Esophagus (tissue), 2 donors: ENCODE measurements around the gene HS6ST1. TPM values are rescaled to one million over a fixed set of nuclear protein-coding genes. Genes with fewer than 3 reads are reported as not detected.

Experiments used
- H3K27ac ChIP-seq, 2 donors: one replicate each; pipeline ENCODE4 v1.5.1; 2013; ENCODE audit warnings: low read depth in 2 of 2, mild to moderate bottlenecking in 2 of 2, inconsistent platforms in 1 of 2, low read length in 1 of 2, moderate library complexity in 1 of 2
- H3K27me3 ChIP-seq, 2 donors: one replicate each; pipeline ENCODE4 v1.6.1; 2013; ENCODE audit warnings: low read length in 2 of 2, control low read depth in 1 of 2, mild to moderate bottlenecking in 1 of 2; ENCODE audit not compliant: insufficient read depth in 2 of 2, control insufficient read depth in 1 of 2
- H3K36me3 ChIP-seq, 2 donors: one replicate each; pipeline ENCODE4 v1.6.1; 2013; ENCODE audit warnings: low read length in 1 of 2; ENCODE audit not compliant: control insufficient read depth in 2 of 2, insufficient read depth in 2 of 2
- H3K4me1 ChIP-seq, 2 donors: one replicate each; pipeline ENCODE4 v1.6.1; 2013; ENCODE audit warnings: low read length in 1 of 2; ENCODE audit not compliant: control insufficient read depth in 2 of 2, insufficient read depth in 2 of 2
- H3K4me3 ChIP-seq, 2 donors: one replicate each; pipeline ENCODE4 v1.5.1; 2013; ENCODE audit warnings: low read length in 2 of 2, mild to moderate bottlenecking in 2 of 2, low read depth in 1 of 2, moderate library complexity in 1 of 2
- H3K9me3 ChIP-seq, 2 donors: one replicate each; pipeline ENCODE4 v1.6.1; 2013; ENCODE audit warnings: mild to moderate bottlenecking in 2 of 2, low read depth in 1 of 2, low read length in 1 of 2, moderate library complexity in 1 of 2; ENCODE audit not compliant: control insufficient read depth in 2 of 2, insufficient read depth in 1 of 2
- WGBS, 2 donors: extraction: QIAGEN DNeasy Blood & Tissue Kit; methylation state at CpG; one replicate each; pipeline ENCODE4 v1.1.7; 2013; 5-methylcytosine and 5-hydroxymethylcytosine counted together
- polyA plus RNA-seq, 2 donors: library from polyadenylated mRNA; stranded (reverse); fragments of 200-250 nt; gene quantifications; one replicate each; pipeline ENCODE4 v1.2.3, GENCODE V29; 2013
- donor health status: healthy with polysubstance abuse.
- donor health status: Bipolar disorder and iron deficiency.

HS6ST1 gene
- polyA plus RNA-seq, 2 donors, result 23.1 to 29.9 TPM

- peaks cover 0 to 17% of the 10 kb centered on the region in 2 donors for H3K36me3 ChIP-seq
- H3K27ac ChIP-seq, result no peak overlapping the region
- H3K4me3 ChIP-seq, result peak overlapping the region; percentile 64 to 86
- H3K9me3 ChIP-seq, result no peaks in the 10 kb centered on the region
- H3K27me3 ChIP-seq, result no peaks in the 10 kb centered on the region
- H3K4me1 ChIP-seq, result peaks cover 21 to 46% of the 10 kb centered on the region in 2 donors
- WGBS, 2 donors, result 28 to 29% methylated on average over 5 of the region's 5 CpGs
Measured at GRCh38 chr2:128316777-128317180, 1.9 kb downstream of the HS6ST1 start.

DNA sequence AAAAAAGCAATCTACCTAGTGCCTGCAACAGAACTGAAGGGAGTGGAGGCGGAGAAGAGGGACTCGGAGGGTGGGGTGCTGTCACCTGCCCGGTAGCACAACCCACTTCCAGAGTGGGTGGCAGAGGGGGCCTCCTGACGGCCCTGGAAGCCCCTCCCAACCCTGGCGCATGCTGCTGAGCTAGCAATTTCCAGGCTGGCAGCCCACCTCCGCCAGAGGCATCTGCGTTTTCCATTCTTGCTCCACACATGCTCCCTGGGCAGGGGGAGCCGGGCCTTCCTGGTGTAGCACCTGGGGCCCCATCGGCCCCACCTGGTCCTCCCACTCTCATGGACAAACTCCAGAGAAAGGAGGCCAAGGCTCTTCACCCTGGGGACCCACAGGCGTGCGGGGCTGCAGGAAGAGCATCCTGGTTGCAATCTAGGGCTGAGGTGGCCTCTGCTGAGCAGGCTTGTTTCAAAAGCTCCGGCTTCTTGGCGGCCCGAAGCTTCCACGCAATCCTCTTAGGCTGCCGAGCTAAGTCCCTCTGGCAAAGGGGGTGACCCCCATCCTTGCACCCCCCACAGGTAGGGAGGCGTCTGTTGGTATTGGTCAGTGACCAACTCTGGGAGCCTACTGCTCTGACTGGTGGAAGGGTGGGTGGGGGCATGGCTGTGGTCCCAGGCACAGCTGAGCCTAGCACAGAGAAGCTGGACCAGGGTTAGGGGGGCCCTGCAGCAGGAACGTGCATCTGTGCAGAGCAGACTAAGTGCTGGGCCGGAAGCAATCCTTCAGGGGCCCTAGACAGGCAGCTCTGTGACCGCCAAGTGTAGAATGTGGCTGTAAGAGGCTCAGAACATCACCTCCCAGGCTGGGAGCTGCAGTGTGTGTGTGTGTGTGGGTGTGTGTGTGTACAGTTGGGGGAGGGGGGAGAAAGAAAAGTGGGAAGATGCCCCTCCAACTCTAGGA, 2.6 kb downstream of the HS6ST1 start:
- Histone ChIP-seq H3K9me3 (no peaks in the 10 kb centered on the region), H3K4me1 (peaks cover 21 to 47% of the 10 kb centered on the region in 2 donors), H3K36me3 (peaks cover 0 to 17% of the 10 kb centered on the region in 2 donors), H3K27me3 (no peaks in the 10 kb centered on the region), H3K4me3 (peak overlapping the region; percentile 64 to 86), H3K27ac (peak overlapping the region in 1 of 2 donors; percentile 16)
- WGBS, 2 donors, result 45 to 55% methylated on average over 20 of the region's 20 CpGs

DNA sequence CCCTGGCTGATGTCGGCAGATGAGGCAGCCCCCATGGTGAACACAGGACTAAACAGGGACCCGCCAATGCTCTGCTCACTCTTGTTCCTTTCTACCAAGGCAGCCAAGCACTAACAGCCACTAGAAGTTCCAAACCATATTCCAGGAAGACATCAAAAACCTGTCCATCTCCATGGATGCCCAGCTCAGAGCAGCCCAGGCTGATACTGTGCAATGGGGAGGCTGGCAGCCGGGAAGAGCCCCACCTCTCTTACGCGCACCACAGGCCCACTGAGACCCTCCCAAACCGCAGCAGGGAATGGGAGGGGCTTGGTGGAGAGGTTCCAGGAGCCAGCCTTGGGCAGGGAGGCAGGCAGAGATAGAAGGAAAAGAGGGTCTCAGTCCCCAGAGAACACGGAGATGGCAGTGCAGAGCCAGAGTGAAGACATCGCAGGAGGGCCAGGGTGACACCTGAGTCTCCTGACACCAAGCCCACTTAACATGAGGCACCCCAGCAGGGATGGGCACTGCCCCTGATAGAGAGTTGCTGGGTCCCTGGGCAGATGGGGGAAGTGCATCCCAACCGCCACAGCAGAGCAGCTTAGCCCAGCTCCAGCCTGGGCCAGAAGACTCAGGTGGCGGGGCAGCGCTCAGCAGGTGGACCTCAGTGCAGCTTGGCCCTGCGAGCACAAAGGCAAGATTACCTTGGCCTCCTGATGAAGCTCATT, 3.4 kb downstream of the HS6ST1 start:
- Histone ChIP-seq H3K27me3 (no peaks in the 10 kb centered on the region), H3K27ac (no peak overlapping the region), H3K4me1 (peaks cover 21 to 48% of the 10 kb centered on the region in 2 donors), H3K36me3 (peaks cover 0 to 17% of the 10 kb centered on the region in 2 donors), H3K9me3 (no peaks in the 10 kb centered on the region), H3K4me3 (peak overlapping the region; percentile 64 to 86)
- WGBS, 2 donors, result 60 to 64% methylated on average over 12 of the region's 12 CpGs

DNA sequence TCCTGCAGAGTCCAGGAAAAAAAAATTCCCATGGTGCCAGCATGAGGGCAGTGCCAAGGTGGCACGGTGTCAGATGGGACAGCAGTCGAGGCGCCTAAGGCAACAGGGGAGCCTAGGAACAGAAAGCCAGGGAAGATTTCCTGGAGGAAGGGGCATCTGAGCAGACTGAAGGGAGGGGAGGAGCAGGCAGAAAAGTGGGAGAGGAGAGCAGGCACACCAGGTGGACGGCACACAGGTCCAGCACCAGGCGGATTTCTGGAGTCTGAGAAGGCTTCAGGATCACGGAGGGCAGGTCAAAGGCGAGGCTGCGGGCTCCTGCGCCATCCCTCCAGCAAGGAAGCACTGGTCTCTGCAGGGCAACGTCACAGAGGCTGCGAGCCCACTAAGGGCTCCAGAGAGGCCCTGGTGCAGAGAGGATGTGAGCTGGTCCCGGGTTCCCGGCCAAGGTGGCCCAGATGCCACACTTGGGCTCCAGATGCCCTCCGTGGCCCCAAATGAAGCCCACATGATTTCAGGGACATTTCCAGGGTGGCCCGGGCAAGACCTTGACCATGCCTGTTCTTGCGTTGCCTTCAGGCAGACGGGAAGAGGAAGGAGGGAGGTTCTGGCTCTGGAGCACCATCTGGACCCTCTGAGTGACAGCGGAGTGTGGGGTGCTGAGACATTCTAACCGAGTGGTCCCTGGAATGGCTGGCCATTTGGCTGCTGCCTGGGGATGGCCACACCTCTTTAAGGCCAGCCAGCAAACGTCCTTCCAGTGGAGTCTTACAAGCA, 4.1 kb downstream of the HS6ST1 start:
- peaks cover 0 to 17% of the 10 kb centered on the region in 2 donors for H3K36me3 ChIP-seq
- H3K9me3 ChIP-seq, result no peaks in the 10 kb centered on the region
- H3K4me3 ChIP-seq, result peak overlapping the region; percentile 21 to 86
- no peak overlapping the region for H3K27ac ChIP-seq
- 64 to 67% methylated on average over 20 of the region's 20 CpGs for WGBS, 2 donors
- H3K27me3 ChIP-seq, result no peaks in the 10 kb centered on the region
- H3K4me1 ChIP-seq, result peaks cover 24 to 53% of the 10 kb centered on the region in 2 donors

DNA sequence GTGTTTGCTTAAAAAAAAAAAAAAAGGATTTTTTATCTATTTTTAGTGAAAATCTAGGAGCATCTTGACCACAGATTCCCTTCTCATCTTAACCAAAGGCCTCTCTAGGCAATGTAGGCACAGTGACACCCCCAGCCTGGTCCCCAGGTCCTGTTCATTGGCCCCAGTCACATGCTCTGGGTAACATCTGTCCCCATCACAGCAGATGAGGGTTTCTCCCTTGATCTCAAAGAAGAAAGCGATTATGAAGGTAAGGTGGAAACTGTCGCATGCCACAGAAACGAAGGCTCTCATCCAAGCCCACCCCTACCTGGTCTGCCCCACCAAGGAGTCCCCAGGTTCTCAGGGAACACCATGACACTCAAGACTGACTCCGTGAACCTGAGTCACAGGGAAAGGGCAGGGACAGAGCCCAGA, 4.7 kb downstream of the HS6ST1 start:
- no peak overlapping the region for H3K27ac ChIP-seq
- H3K4me3 ChIP-seq, result no peak overlapping the region
- peaks cover 0 to 17% of the 10 kb centered on the region in 2 donors for H3K36me3 ChIP-seq
- H3K27me3 ChIP-seq, result no peaks in the 10 kb centered on the region
- 72 to 80% methylated on average over 4 of the region's 4 CpGs for WGBS, 2 donors
- peaks cover 28 to 53% of the 10 kb centered on the region in 2 donors for H3K4me1 ChIP-seq
- no peaks in the 10 kb centered on the region for H3K9me3 ChIP-seq

- Histone ChIP-seq H3K4me1 (peaks cover 30 to 60% of the 10 kb centered on the region in 2 donors), H3K4me3 (no peak overlapping the region), H3K27ac (no peak overlapping the region), H3K27me3 (no peaks in the 10 kb centered on the region), H3K36me3 (peaks cover 0 to 17% of the 10 kb centered on the region in 2 donors), H3K9me3 (no peaks in the 10 kb centered on the region)
- WGBS, 2 donors, result 43 to 48% methylated on average over 8 of the region's 8 CpGs
Measured at GRCh38 chr2:128313091-128313836, 5.4 kb downstream of the HS6ST1 start.

DNA sequence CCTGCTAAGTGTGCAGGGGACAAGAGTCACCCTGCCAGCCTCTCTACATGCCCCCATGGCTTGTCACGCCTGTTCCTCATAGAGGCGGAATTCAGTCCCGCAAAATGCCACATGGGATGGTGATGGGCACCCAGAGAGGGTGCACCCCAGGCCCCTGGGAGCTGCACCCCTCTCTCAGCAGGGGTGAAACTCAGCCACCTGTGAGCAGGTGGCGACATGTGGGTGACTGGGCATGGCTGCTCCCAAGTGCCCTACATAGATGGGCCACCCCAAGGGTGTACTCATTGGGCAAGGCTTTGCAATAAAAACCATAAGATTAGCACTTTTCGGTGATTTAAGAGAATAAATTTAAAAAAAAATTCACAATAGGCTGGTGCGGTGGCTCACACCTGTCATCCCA, 6.3 kb downstream of the HS6ST1 start:
- H3K27ac ChIP-seq, result no peak overlapping the region
- no peaks in the 10 kb centered on the region for H3K9me3 ChIP-seq
- no peak overlapping the region for H3K4me3 ChIP-seq
- no peaks in the 10 kb centered on the region for H3K27me3 ChIP-seq
- peaks cover 33 to 66% of the 10 kb centered on the region in 2 donors for H3K4me1 ChIP-seq
- 95 to 96% methylated on average over 6 of the region's 6 CpGs for WGBS, 2 donors
- peaks cover 0 to 17% of the 10 kb centered on the region in 2 donors for H3K36me3 ChIP-seq

DNA sequence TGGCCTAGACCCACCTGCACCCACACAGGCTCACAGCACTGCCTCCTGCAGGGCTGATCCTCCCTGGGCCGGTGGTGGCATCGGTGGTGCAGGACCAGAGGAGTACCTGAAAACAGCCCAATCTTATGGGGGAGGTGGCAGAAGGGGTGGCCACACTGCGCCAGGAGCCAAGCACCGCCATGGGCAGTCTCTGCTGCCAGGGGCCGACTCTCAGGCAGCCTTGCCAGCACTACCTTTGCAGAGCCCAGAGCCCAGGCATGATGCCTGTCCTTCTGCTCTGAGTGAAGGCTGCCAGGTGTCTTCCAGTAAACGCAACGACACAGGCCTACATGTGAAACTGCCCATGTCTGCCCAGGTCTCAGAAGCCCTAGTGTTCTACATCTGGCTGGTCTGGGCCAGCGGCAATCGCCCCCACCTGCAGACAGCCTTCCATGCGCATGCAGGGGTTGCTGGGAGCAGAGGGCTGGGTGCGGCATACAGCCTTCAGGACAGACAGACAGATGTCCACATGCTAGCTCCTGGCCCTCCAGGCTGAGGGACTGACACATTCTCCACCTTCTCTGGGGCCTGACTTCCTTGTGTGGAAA, 6.8 kb downstream of the HS6ST1 start:
- H3K27ac ChIP-seq, result no peak overlapping the region
- peaks cover 36 to 71% of the 10 kb centered on the region in 2 donors for H3K4me1 ChIP-seq
- 76 to 77% methylated on average over 11 of the region's 11 CpGs for WGBS, 2 donors
- H3K9me3 ChIP-seq, result no peaks in the 10 kb centered on the region
- H3K4me3 ChIP-seq, result no peak overlapping the region
- no peaks in the 10 kb centered on the region for H3K27me3 ChIP-seq
- peaks cover 0 to 17% of the 10 kb centered on the region in 2 donors for H3K36me3 ChIP-seq
